HFF-Myc (cell line): Measurements from ENCODE around the gene CLSTN1.
"Not testable (repeated sequence)": the region's sequence is repeated elsewhere in the genome, so short reads cannot be mapped to it uniquely, and the experiment has no call there.

Experiments used
- DNase-seq: peaks from one replicate; pipeline ENCODE4 v3.0.0-alpha.2; 2011; ENCODE audit warnings: low read depth; ENCODE audit errors: extremely low read depth
- H3K4me3 ChIP-seq: replicated peaks from 2 replicates; pipeline ENCODE4 v1.5.1; 2011; ENCODE audit warnings: low read depth, mild to moderate bottlenecking, control low read depth, low read length
- CTCF ChIP-seq: IDR thresholded peaks from 2 replicates; pipeline ENCODE4 v1.5.1; 2012; ENCODE audit warnings: mild to moderate bottlenecking, low read depth, low read length, control low read depth; ENCODE audit errors: missing control alignments

The CLSTN1 gene

GRCh38 chr1:9805006-9805508 is 18.7 kb downstream of the CLSTN1 start:
- no peak for DNase-seq
- no peak for TF ChIP-seq CTCF
- H3K4me3 ChIP-seq: no peak overlapping the region

GRCh38 chr1:9803003-9803918 is 20.5 kb downstream of the CLSTN1 start:
- not testable (repeated sequence) for DNase-seq, H3K4me3 ChIP-seq

GRCh38 chr1:9801909-9802308 is 21.9 kb downstream of the CLSTN1 start:
- H3K4me3 ChIP-seq: no peak overlapping the region
- no peak for DNase-seq
- TF ChIP-seq CTCF: no peak

GRCh38 chr1:9798236-9799130 is 25.3 kb downstream of the CLSTN1 start:
- H3K4me3 ChIP-seq: no peak overlapping the region

GRCh38 chr1:9797049-9797448 is 26.7 kb downstream of the CLSTN1 start:
- TF ChIP-seq CTCF: no peak
- no peak for DNase-seq
- no peak overlapping the region for H3K4me3 ChIP-seq

More at GRCh38 chr1:9798236-9799130, 25.3 kb downstream of the CLSTN1 start:
- no peak for TF ChIP-seq CTCF
- DNase-seq: no peak

GRCh38 chr1:9794081-9794480 is 29.7 kb downstream of the CLSTN1 start:
- TF ChIP-seq CTCF: no peak
- DNase-seq: no peak
- no peak overlapping the region for H3K4me3 ChIP-seq

GRCh38 chr1:9793291-9793690 is 30.5 kb downstream of the CLSTN1 start:
- no peak for DNase-seq
- TF ChIP-seq CTCF: no peak
- no peak overlapping the region for H3K4me3 ChIP-seq
